DND-41 (cell line): ENCODE measurements around the gene ADAMTS19.

ENCODE experiments used
- ATAC-seq: fragments of 200-7000 bp; cut with Tn5 transposase; 3 replicates; pipeline ENCODE4 v1.9.1; 2021; ENCODE audit warnings: low read depth; ENCODE audit not compliant: insufficient read depth
- DNase-seq: peaks from one replicate; pipeline ENCODE4 v3.0.0-alpha.2; 2020
- H2AFZ ChIP-seq: 2 replicates; pipeline ENCODE4 v1.6.0; 2012; ENCODE audit warnings: low read depth, low read length
- H3K27ac ChIP-seq: 2 replicates; pipeline ENCODE4 v1.5.1; 2012; ENCODE audit warnings: low read length, inconsistent platforms
- H3K27me3 ChIP-seq: fragments of 200-600 bp; sonication (generic); 2 replicates; pipeline ENCODE4 v1.6.0; 2012; ENCODE audit warnings: low read length, mild to moderate bottlenecking, inconsistent platforms; ENCODE audit not compliant: insufficient read depth, poor library complexity
- H3K36me3 ChIP-seq: 2 replicates; pipeline ENCODE4 v1.5.1; 2012; ENCODE audit warnings: low read length, inconsistent platforms; ENCODE audit not compliant: insufficient read depth
- H3K4me1 ChIP-seq: 2 replicates; pipeline ENCODE4 v1.5.1; 2012; ENCODE audit warnings: mild to moderate bottlenecking, low read length; ENCODE audit not compliant: insufficient read depth
- H3K4me2 ChIP-seq: 2 replicates; pipeline ENCODE4 v1.6.0; 2012; ENCODE audit warnings: mild to moderate bottlenecking, moderate library complexity, low read length, inconsistent platforms; ENCODE audit not compliant: insufficient read depth
- H3K4me3 ChIP-seq, 2 experiments: fragments of 200-600 bp in 1 of 2; shearing (Covaris generic) in 1 of 2; 2 replicates each; pipeline ENCODE4 v1.5.1; 2012 to 2016; ENCODE audit warnings: inconsistent platforms in 2 of 2, low read length in 2 of 2, mild to moderate bottlenecking in 2 of 2, low read depth in 1 of 2, moderate library complexity in 1 of 2
- H3K79me2 ChIP-seq: 2 replicates; pipeline ENCODE4 v1.6.0; 2012; ENCODE audit warnings: low read length, inconsistent platforms; ENCODE audit not compliant: insufficient read depth
- H3K9ac ChIP-seq: 2 replicates; pipeline ENCODE4 v1.6.0; 2012; ENCODE audit warnings: low read depth, mild to moderate bottlenecking, inconsistent platforms, low read length, moderate library complexity
- H3K9me3 ChIP-seq: 2 replicates; pipeline ENCODE4 v1.5.1; 2012; ENCODE audit warnings: low read length, moderate library complexity, mild to moderate bottlenecking, inconsistent platforms; ENCODE audit not compliant: insufficient read depth, severe bottlenecking
- H4K20me1 ChIP-seq: 2 replicates; pipeline ENCODE4 v1.6.0; 2012; ENCODE audit warnings: low read length; ENCODE audit not compliant: insufficient read depth
- CTCF ChIP-seq: IDR thresholded peaks from 2 replicates; pipeline ENCODE4 v1.5.1; 2012; ENCODE audit warnings: borderline replicate concordance, low read length, moderate library complexity, mild to moderate bottlenecking; ENCODE audit not compliant: poor library complexity, severe bottlenecking; ENCODE audit errors: extremely low read depth
- EZH2 ChIP-seq: IDR thresholded peaks from 3 replicates; pipeline ENCODE4 v1.6.1; 2012; ENCODE audit warnings: borderline replicate concordance, low read depth, mild to moderate bottlenecking, moderate library complexity, low read length, inconsistent platforms; ENCODE audit not compliant: severe bottlenecking

ADAMTS19 gene

DNA sequence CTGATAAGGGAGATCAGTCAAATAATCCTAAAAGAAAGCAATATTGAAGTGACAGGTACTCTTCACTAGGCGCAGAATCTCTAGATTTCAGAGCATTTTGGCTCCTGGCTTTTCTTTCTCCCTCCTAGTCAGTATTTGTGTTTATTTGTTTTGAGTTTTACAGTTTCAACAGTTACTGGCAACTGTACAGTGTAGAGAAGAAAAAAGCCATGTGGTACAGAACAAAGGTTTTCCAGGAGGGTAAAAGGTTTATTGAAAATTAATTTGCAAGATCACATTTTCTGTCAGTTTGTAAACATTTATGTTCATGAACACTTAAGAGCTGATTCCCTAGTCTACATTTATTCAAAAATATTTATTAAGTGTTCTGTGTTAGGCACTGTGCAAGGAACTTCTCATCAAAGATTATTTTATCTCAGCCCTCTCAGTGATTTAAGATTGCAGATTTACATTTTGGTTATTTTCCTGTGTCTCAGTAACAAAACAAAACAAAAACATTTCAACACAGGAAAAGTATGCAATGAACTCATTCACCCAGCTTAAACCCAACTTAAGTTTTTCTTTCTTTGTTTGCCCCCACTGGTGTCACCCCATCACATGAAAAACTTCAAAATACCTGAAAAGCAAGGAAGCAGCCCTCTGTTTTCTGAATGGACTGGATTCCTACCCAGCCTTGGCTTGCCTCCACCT, 300.7 kb downstream of the ADAMTS19 start:
- Histone ChIP-seq H3K9me3 (no peaks in the 10 kb centered on the region), H3K4me3 (no peak overlapping the region), H3K79me2 (no peaks in the 10 kb centered on the region), H3K4me2 (no peak overlapping the region), H3K9ac (no peak overlapping the region), H3K27ac (no peak overlapping the region), H2AFZ (no peak overlapping the region), H3K4me1 (no peaks in the 10 kb centered on the region), H3K27me3 (no peaks in the 10 kb centered on the region), H3K36me3 (no peaks in the 10 kb centered on the region), H4K20me1 (no peaks in the 10 kb centered on the region)
- TF ChIP-seq CTCF (no peak), EZH2 (no peak)
- no peak for ATAC-seq
- DNase-seq = no peak

- H3K9ac ChIP-seq = no peak overlapping the region
- no peaks in the 10 kb centered on the region for H4K20me1 ChIP-seq
- H3K4me1 ChIP-seq = no peaks in the 10 kb centered on the region
- H3K9me3 ChIP-seq = no peaks in the 10 kb centered on the region
- no peak for DNase-seq
- ATAC-seq = no peak
- H3K79me2 ChIP-seq = no peaks in the 10 kb centered on the region
- no peaks in the 10 kb centered on the region for H3K27me3 ChIP-seq
- H3K4me2 ChIP-seq = no peak overlapping the region
- TF ChIP-seq CTCF (no peak), EZH2 (no peak)
- H3K27ac ChIP-seq = no peak overlapping the region
- no peak overlapping the region for H2AFZ ChIP-seq
- no peaks in the 10 kb centered on the region for H3K36me3 ChIP-seq
- no peak overlapping the region for H3K4me3 ChIP-seq
Measured at GRCh38 chr5:129763651-129764050, 303.6 kb downstream of the ADAMTS19 start.

- Histone ChIP-seq H3K36me3 (no peaks in the 10 kb centered on the region), H3K4me3 (no peak overlapping the region), H3K4me1 (0 out of 2 replicates have a peak, but pooled peaks cover 4% of the 10 kb centered on the region), H3K4me2 (no peak overlapping the region), H3K79me2 (no peaks in the 10 kb centered on the region), H3K9me3 (no peaks in the 10 kb centered on the region), H2AFZ (no peak overlapping the region), H4K20me1 (no peaks in the 10 kb centered on the region), H3K27ac (no peak overlapping the region), H3K9ac (no peak overlapping the region), H3K27me3 (peaks cover 3% of the 10 kb centered on the region)
- no peak for TF ChIP-seq CTCF
- TF ChIP-seq EZH2 = no peak
- no peak for DNase-seq
- ATAC-seq = no peak
Measured at GRCh38 chr5:129766798-129767197, 306.7 kb downstream of the ADAMTS19 start.
